B cell (primary cell): ENCODE data around the gene RRBP1. TPM values are rescaled to one million over a fixed set of nuclear protein-coding genes. Genes with fewer than 3 reads are reported as not detected.

ENCODE experiments used
- ATAC-seq: fragments of 200-7000 bp; cut with Tn5 transposase; one replicate; pipeline ENCODE4 v1.10.0; 2021; ENCODE audit warnings: low read depth, mild to moderate bottlenecking, moderate number of reproducible peaks, moderate library complexity
- CTCF ChIA-PET: fragments of 350-600 bp; sonication (Branson Sonifier 250); formaldehyde crosslinking; loops from one replicate; lab custom pipeline; 2021; ENCODE audit warnings: antibody characterized with exemption, inconsistent platforms; lab: Charles Lee
- POLR2A ChIA-PET: fragments of 350-600 bp; sonication (Branson Sonifier 250); formaldehyde crosslinking; loops from one replicate; lab custom pipeline; 2021; ENCODE audit warnings: antibody characterized with exemption; lab: Charles Lee
- DNase-seq: peaks from one replicate; pipeline ENCODE4 v3.0.0; 2013
- H2AFZ ChIP-seq: 2 replicates; pipeline ENCODE4 v1.6.1; 2012; ENCODE audit warnings: mild to moderate bottlenecking, low read depth, low read length; ENCODE audit not compliant: insufficient read depth, poor library complexity, severe bottlenecking
- H3K27ac ChIP-seq, 2 donors: 1 replicate in 1 of 2; 2 replicates in 1 of 2; pipeline ENCODE4 v1.5.1; 2012 to 2013; ENCODE audit warnings: low read length in 2 of 2, mild to moderate bottlenecking in 2 of 2, moderate library complexity in 1 of 2
- H3K27me3 ChIP-seq, 4 experiments: fragments of 200-600 bp in 1 of 4; sonication (generic) in 1 of 4; replicated peaks in 1 of 4; 1 replicate in 2 of 4; 2 replicates in 2 of 4; pipeline versions ENCODE4 v1.6.1 to v1.7.0; 2013 to 2016; ENCODE audit warnings: low read length in 3 of 4, mild to moderate bottlenecking in 2 of 4, mixed read lengths in 1 of 4, moderate library complexity in 1 of 4; ENCODE audit not compliant: insufficient read depth in 4 of 4, control insufficient read depth in 3 of 4; ENCODE audit errors: control extremely low read depth in 1 of 4
- H3K36me3 ChIP-seq, 2 experiments: replicated peaks in 1 of 2; 1 replicate in 1 of 2; 2 replicates in 1 of 2; pipeline versions ENCODE4 v1.6.1 to v1.7.1; 2013; ENCODE audit warnings: low read length in 1 of 2; ENCODE audit not compliant: insufficient read depth in 2 of 2, control insufficient read depth in 1 of 2; ENCODE audit errors: control extremely low read depth in 1 of 2, extremely low read depth in 1 of 2
- H3K4me1 ChIP-seq, 2 donors: fragments of 200-600 bp in 1 of 2; sonication (generic) in 1 of 2; 1 replicate in 1 of 2; 2 replicates in 1 of 2; pipeline versions ENCODE4 v1.5.1 to v1.6.1; 2013 to 2017; ENCODE audit warnings: low read length in 2 of 2; ENCODE audit not compliant: control insufficient read depth in 2 of 2, insufficient read depth in 2 of 2
- H3K4me2 ChIP-seq: replicated peaks from 2 replicates; pipeline ENCODE3; 2012; ENCODE audit warnings: mild to moderate bottlenecking, low read depth, low read length; ENCODE audit not compliant: poor library complexity, severe bottlenecking
- H3K4me3 ChIP-seq, 5 experiments: fragments of 200-600 bp in 1 of 5; sonication (generic) in 1 of 5; 1 replicate in 3 of 5; 2 replicates in 2 of 5; pipeline versions ENCODE4 v1.5.1 to v1.7.0; 2011 to 2016; ENCODE audit warnings: low read length in 4 of 5, mild to moderate bottlenecking in 4 of 5, low read depth in 2 of 5, control low read depth in 1 of 5, moderate library complexity in 1 of 5; ENCODE audit not compliant: insufficient read depth in 1 of 5; ENCODE audit errors: control extremely low read depth in 1 of 5, extremely low read depth in 1 of 5
- H3K79me2 ChIP-seq: fragments of 200-600 bp; sonication (generic); one replicate; pipeline ENCODE4 v1.6.0; 2016; ENCODE audit warnings: low read length; ENCODE audit not compliant: control insufficient read depth, insufficient read depth
- H3K9ac ChIP-seq: fragments of 200-600 bp; sonication (generic); 2 replicates; pipeline ENCODE4 v1.6.1; 2017; ENCODE audit warnings: mild to moderate bottlenecking, low read length, moderate library complexity
- H3K9me3 ChIP-seq, 3 donors: one replicate each; pipeline versions ENCODE4 v1.6.1 to v1.7.1; 2013; ENCODE audit warnings: low read length in 2 of 3; ENCODE audit not compliant: control insufficient read depth in 2 of 3, insufficient read depth in 1 of 3; ENCODE audit errors: control extremely low read depth in 1 of 3
- H4K20me1 ChIP-seq: 2 replicates; pipeline ENCODE4 v1.6.0; 2012; ENCODE audit warnings: mild to moderate bottlenecking, low read length; ENCODE audit not compliant: insufficient read depth, control insufficient read depth, poor library complexity, severe bottlenecking
- H3K27ac Mint-ChIP-seq: one replicate; pipeline ENCODE4 v1.8.0; 2021; ENCODE audit warnings: mixed read lengths
- H3K27me3 Mint-ChIP-seq: one replicate; pipeline ENCODE4 v1.8.0; 2021; ENCODE audit warnings: mixed read lengths
- H3K4me1 Mint-ChIP-seq: one replicate; pipeline ENCODE4 v1.8.0; 2021; ENCODE audit warnings: mixed read lengths
- H3K4me3 Mint-ChIP-seq: one replicate; pipeline ENCODE4 v1.8.0; 2021; ENCODE audit warnings: mixed read lengths
- H3K9me3 Mint-ChIP-seq: one replicate; pipeline ENCODE4 v1.8.0; 2022; ENCODE audit warnings: mixed read lengths; ENCODE audit not compliant: insufficient read depth
- EZH2 ChIP-seq: IDR thresholded peaks from 2 replicates; pipeline ENCODE4 v1.6.1; 2012; ENCODE audit warnings: borderline replicate concordance, low read depth, mild to moderate bottlenecking, moderate library complexity, low read length; ENCODE audit not compliant: insufficient read depth, poor library complexity, severe bottlenecking
- WGBS: methylation state at CpG from one replicate; pipeline ENCODE4 v1.1.5; 2013; ENCODE audit warnings: missing lambda C conversion rate; ENCODE audit not compliant: insufficient coverage; 5-methylcytosine and 5-hydroxymethylcytosine counted together
- intact Hi-C: fragments of 100-400 bp; cut with micrococcal nuclease; formaldehyde crosslinking; loops from one replicate; pipeline ENCODE4 v1.10.0; 2022
- polyA plus RNA-seq: library from polyadenylated mRNA; depleted of rRNA; stranded (reverse); fragments of >200 nt; gene quantifications from 2 replicates; pipeline ENCODE4 v1.2.3, GENCODE V29; 2012
- total RNA-seq, 2 donors: library from RNA; stranded (reverse); fragments of 120-200 nt in 1 of 2; gene quantifications; 1 replicate in 1 of 2; 2 replicates in 1 of 2; pipeline versions ENCODE4 v1.2.3 to v1.2.4, GENCODE V29; 2013 to 2022
- TF ChIP-seq, protein P1 (sequence below): fragments of 200-600 bp; IDR thresholded peaks from one replicate; pipeline ENCODE4 v1.8.0; 2022; ENCODE audit warnings: antibody characterized with exemption, mild to moderate bottlenecking

Gene RRBP1
- total and polyA plus RNA-seq, 2 donors (not counting 1 experiment from before 2014, with no cell fraction given), result 10.9 to 27.5 TPM

DNA sequence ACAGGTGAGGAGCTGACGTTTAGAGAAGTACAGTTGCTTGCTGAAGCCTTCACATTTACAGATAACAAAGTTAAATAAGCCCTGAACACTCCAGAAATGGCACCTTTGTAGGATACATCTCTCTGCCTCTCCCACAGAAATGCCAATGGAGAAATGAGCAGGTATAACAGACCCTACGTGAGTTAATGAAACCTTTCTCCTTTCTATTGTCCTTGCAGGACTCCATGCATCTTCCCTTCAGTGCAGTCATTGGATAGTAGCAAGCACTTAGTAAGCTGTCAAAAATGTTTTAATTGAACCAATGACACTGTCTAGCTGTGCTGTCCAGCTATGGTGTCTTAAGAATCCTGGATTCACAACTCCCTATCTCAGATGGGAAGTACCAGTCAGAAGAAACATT, 8.1 kb upstream of the RRBP1 start:
- Histone ChIP-seq H2AFZ (no peak overlapping the region), H3K9me3 (peaks cover 1 to 6% (median 3%) of the 10 kb centered on the region in 3 donors), H3K4me2 (no peak overlapping the region), H3K27me3 (peaks cover 0 to 16% (median 10%) of the 10 kb centered on the region in 4 experiments), H3K9ac (no peak overlapping the region), H3K4me1 (no peaks in the 10 kb centered on the region), H3K36me3 (no peaks in the 10 kb centered on the region), H3K4me3 (no peak overlapping the region), H3K79me2 (no peaks in the 10 kb centered on the region), H3K27ac (no peak overlapping the region), H4K20me1 (no peaks in the 10 kb centered on the region)
- no peak overlapping the region for H3K27ac Mint-ChIP-seq
- H3K9me3 Mint-ChIP-seq, result peaks cover 9% of the 10 kb centered on the region
- TF ChIP-seq EZH2, result no peak
- TF ChIP-seq, protein P1, sequence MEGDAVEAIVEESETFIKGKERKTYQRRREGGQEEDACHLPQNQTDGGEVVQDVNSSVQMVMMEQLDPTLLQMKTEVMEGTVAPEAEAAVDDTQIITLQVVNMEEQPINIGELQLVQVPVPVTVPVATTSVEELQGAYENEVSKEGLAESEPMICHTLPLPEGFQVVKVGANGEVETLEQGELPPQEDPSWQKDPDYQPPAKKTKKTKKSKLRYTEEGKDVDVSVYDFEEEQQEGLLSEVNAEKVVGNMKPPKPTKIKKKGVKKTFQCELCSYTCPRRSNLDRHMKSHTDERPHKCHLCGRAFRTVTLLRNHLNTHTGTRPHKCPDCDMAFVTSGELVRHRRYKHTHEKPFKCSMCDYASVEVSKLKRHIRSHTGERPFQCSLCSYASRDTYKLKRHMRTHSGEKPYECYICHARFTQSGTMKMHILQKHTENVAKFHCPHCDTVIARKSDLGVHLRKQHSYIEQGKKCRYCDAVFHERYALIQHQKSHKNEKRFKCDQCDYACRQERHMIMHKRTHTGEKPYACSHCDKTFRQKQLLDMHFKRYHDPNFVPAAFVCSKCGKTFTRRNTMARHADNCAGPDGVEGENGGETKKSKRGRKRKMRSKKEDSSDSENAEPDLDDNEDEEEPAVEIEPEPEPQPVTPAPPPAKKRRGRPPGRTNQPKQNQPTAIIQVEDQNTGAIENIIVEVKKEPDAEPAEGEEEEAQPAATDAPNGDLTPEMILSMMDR, result no peak
- no CpG with 5 or more reads among the region's 2 CpGs for WGBS
- no peak overlapping the region for H3K4me3 Mint-ChIP-seq
- no peaks in the 10 kb centered on the region for H3K4me1 Mint-ChIP-seq
- intact Hi-C loops, result no loop called here
- ChIA-PET CTCF (interaction anchor here (1.7 to 3.3 kb wide), 2 partner anchors 7 to 167 kb away, joined by 3 to 23 read pairs; partner anchors contain the start of gene RRBP1), POLR2A (no interaction called here)
- ATAC-seq (no peak), DNase-seq (no peak)
- peaks cover 58% of the 10 kb centered on the region for H3K27me3 Mint-ChIP-seq

GRCh38 chr20:17688965-17689364, 6.9 kb upstream of the RRBP1 start:
- Mint-ChIP-seq H3K27me3 (peaks cover 66% of the 10 kb centered on the region), H3K4me1 (no peaks in the 10 kb centered on the region), H3K4me3 (no peak overlapping the region), H3K9me3 (peaks cover 9% of the 10 kb centered on the region), H3K27ac (no peak overlapping the region)
- Histone ChIP-seq H3K9me3 (peaks cover 1 to 6% (median 3%) of the 10 kb centered on the region in 3 donors), H3K36me3 (no peaks in the 10 kb centered on the region), H3K4me1 (no peaks in the 10 kb centered on the region), H2AFZ (no peak overlapping the region), H3K9ac (no peak overlapping the region), H3K4me2 (no peak overlapping the region), H3K27me3 (peaks cover 0 to 19% (median 10%) of the 10 kb centered on the region in 4 experiments), H3K27ac (no peak overlapping the region), H4K20me1 (no peaks in the 10 kb centered on the region), H3K4me3 (no peak overlapping the region), H3K79me2 (no peaks in the 10 kb centered on the region)
- intact Hi-C loops, result loop anchor here (10.0 kb wide), 2 partner anchors 154 to 1106 kb away; partner anchors contain the start of gene BFSP1
- ChIA-PET POLR2A (no interaction called here), CTCF (interaction anchor here (0.8 to 1.7 kb wide), 2 partner anchors 168 to 210 kb away, joined by 3 to 4 read pairs; no protein-coding TSS in a partner anchor)
- no CpG with 5 or more reads among the region's 2 CpGs for WGBS
- DNase-seq (no peak), ATAC-seq (no peak)
- TF ChIP-seq EZH2, result no peak
- TF ChIP-seq, protein P1, result no peak
